ENCODE data around the gene AXIN1. TPM values are rescaled to one million over a fixed set of nuclear protein-coding genes. Genes with fewer than 3 reads are reported as not detected.

Gene AXIN1
- total RNA-seq, 4 donors from 2014 or later = 17.5 to 29.7 (median 26.4) TPM

- WGBS, 2 donors = 89 to 90% methylated on average over 3 to 16 of the region's 25 CpGs
- Histone ChIP-seq H3K4me3 (replicated peaks in 1 of 3) (no peak overlapping the region), H3K27me3 (no peaks in the 10 kb centered on the region), H3K4me1 (no peaks in the 10 kb centered on the region), H3K36me3 (peaks cover 24 to 36% of the 10 kb centered on the region in 2 donors), H3K9me3 (no peaks in the 10 kb centered on the region), H3K27ac (no peak overlapping the region)
- intact Hi-C loops (cut with DNase I) = no loop called here
- TF ChIP-seq POLR2A (IDR thresholded peaks at IDR 0.05) (no peak), CTCF (IDR thresholded peaks at IDR 0.05) (no peak)
- no peak for DNase-seq
Measured at GRCh38 chr16:290015-290680, 62.4 kb downstream of the AXIN1 start.

- H3K36me3 ChIP-seq = peaks cover 24 to 36% of the 10 kb centered on the region in 2 donors
- H3K4me3 ChIP-seq (replicated peaks in 1 of 3) = no peak overlapping the region
- no peak for DNase-seq
- intact Hi-C loops (cut with DNase I) = no loop called here
- 92 to 94% methylated on average over 12 to 15 of the region's 22 CpGs for WGBS, 2 donors
- no peak for TF ChIP-seq POLR2A (IDR thresholded peaks at IDR 0.05)
- TF ChIP-seq CTCF (IDR thresholded peaks at IDR 0.05) = no peak
- H3K4me1 ChIP-seq = no peaks in the 10 kb centered on the region
- H3K9me3 ChIP-seq = no peaks in the 10 kb centered on the region
- H3K27me3 ChIP-seq = no peaks in the 10 kb centered on the region
- H3K27ac ChIP-seq = no peak overlapping the region
Measured at GRCh38 chr16:289395-289997, 63.0 kb downstream of the AXIN1 start.

- Histone ChIP-seq H3K4me1 (no peaks in the 10 kb centered on the region), H3K4me3 (replicated peaks in 1 of 3) (no peak overlapping the region), H3K36me3 (peaks cover 24 to 34% of the 10 kb centered on the region in 2 donors), H3K27me3 (no peaks in the 10 kb centered on the region), H3K9me3 (no peaks in the 10 kb centered on the region), H3K27ac (no peak overlapping the region)
- no peak for TF ChIP-seq POLR2A (IDR thresholded peaks at IDR 0.05)
- no peak for TF ChIP-seq CTCF (IDR thresholded peaks at IDR 0.05)
- DNase-seq = no peak
- 93 to 97% methylated on average over 19 to 28 of the region's 33 CpGs for WGBS, 2 donors
- intact Hi-C loops (cut with DNase I) = no loop called here
Measured at GRCh38 chr16:287981-288920, 64.3 kb downstream of the AXIN1 start.

GRCh38 chr16:287298-287811 lies 65.2 kb downstream of the AXIN1 start:
- no peak overlapping the region for H3K27ac ChIP-seq
- no peak for TF ChIP-seq POLR2A (IDR thresholded peaks at IDR 0.05)
- no peak for TF ChIP-seq CTCF (IDR thresholded peaks at IDR 0.05)
- H3K9me3 ChIP-seq = no peaks in the 10 kb centered on the region
- intact Hi-C loops (cut with DNase I) = no loop called here
- no peaks in the 10 kb centered on the region for H3K4me1 ChIP-seq
- 89 to 91% methylated on average over 13 to 14 of the region's 16 CpGs for WGBS, 2 donors
- no peak overlapping the region for H3K4me3 ChIP-seq (replicated peaks in 1 of 3)
- no peaks in the 10 kb centered on the region for H3K27me3 ChIP-seq
- H3K36me3 ChIP-seq = peaks cover 15 to 30% of the 10 kb centered on the region in 2 donors
- DNase-seq = no peak

Data from thyroid gland (tissue), 4 donors.